Measurements from ENCODE around the gene LYZL2. TPM values are rescaled to one million over a fixed set of nuclear protein-coding genes. Genes with fewer than 3 reads are reported as not detected.
A peak's percentile ranks its signal among the peaks of the same experiment; 100 is the strongest.

The LYZL2 gene
- total and polyA plus RNA-seq, 9 of the 15 experiments (the other 6 are each of a cell fraction or from before 2014, with no cell fraction given) = not detected

GRCh38 chr10:30594077-30594476, 35.5 kb downstream of the LYZL2 start:
- Histone ChIP-seq H3K4me1 (replicated peaks in 1 of 2; ENCODE audit: control insufficient read depth in 2 of 2, insufficient read depth in 2 of 2, low read length in 2 of 2) (peaks cover 0 to 5% of the 10 kb centered on the region in 2 experiments; a peak in 2 of 5 replicates), H3K9me3 (replicated peaks; ENCODE audit: control insufficient read depth, insufficient read depth, low read depth, low read length) (no peaks in the 10 kb centered on the region), H3K9ac (ENCODE audit: insufficient read depth in 1 of 2, low read depth in 2 of 2, low read length in 2 of 2) (no peak overlapping the region; a peak in 1 of 4 replicates), H3K27me3 (ENCODE audit: control insufficient read depth in 2 of 2, insufficient read depth in 2 of 2, low read length in 2 of 2) (0 out of 5 replicates have a peak, but pooled peaks cover 0 to 4% of the 10 kb centered on the region in 2 experiments), H3K36me3 (ENCODE audit: control insufficient read depth, insufficient read depth, low read length) (no peaks in the 10 kb centered on the region), H3K27ac (ENCODE audit: extremely low read depth, low read depth, low read length) (no peak overlapping the region), H4K20me1 (replicated peaks; ENCODE audit: control insufficient read depth, insufficient read depth, low read length) (no peaks in the 10 kb centered on the region), H3K79me2 (ENCODE audit: control insufficient read depth, insufficient read depth, low read length) (no peaks in the 10 kb centered on the region), H2AFZ (ENCODE audit: low read depth, low read length) (no peak overlapping the region), H3K4me2 (ENCODE audit: insufficient read depth, low read length) (no peak overlapping the region), H3K9me1 (ENCODE audit: control insufficient read depth, insufficient read depth, low read length) (no peaks in the 10 kb centered on the region), H3K4me3 (no peak overlapping the region)
- WGBS (ENCODE audit: insufficient coverage, low coverage, missing lambda C conversion rate) = 3% methylated on average over 4 of the region's 4 CpGs
- ChIA-PET CTCF (ENCODE audit: low intra/inter-chr PET ratio) (no interaction called here), POLR2A (no interaction called here)
- DNase-seq (ENCODE audit: extremely low read depth in 1 of 4, low spot score in 3 of 4) = peak in 1 of 4 experiments; percentile 24
- intact Hi-C loops (cut with micrococcal nuclease) (loop anchor here (5.0 kb wide), 1 partner anchor 182 kb away; no protein-coding TSS in a partner anchor), in situ Hi-C loops (cut with MboI) (loop anchor here (5.0 kb wide), 1 partner anchor 1207 kb away; no protein-coding TSS in a partner anchor)
- no TSS peak for BruUV-seq (replicated peaks)
- FAIRE-seq = no peak
- ATAC-seq = no peak
- TF ChIP-seq EP300 (IDR thresholded peaks at IDR 0.05; ENCODE audit: low read length) (peak; percentile 25; the same call in 1 of the 2 replicates), ETS1 (conservative IDR thresholded peaks at IDR 0.05; ENCODE audit: control insufficient read depth, low read depth, low read length) (no peak), DDX20 (tag; IDR thresholded peaks at IDR 0.05; ENCODE audit: low read depth) (no peak), ZFP30 (CRISPR knock-in tag; IDR thresholded peaks at IDR 0.05; ENCODE audit: borderline replicate concordance) (no peak), TRIM24 (IDR thresholded peaks at IDR 0.05) (0 out of 4 replicates have a peak, but pooled peaks of 1 of the 2 experiments have one; percentile 11), ETS2 (tag; IDR thresholded peaks at IDR 0.05; ENCODE audit: borderline replicate concordance, poor library complexity, severe bottlenecking) (no peak), ZNF766 (CRISPR knock-in tag; conservative IDR thresholded peaks at IDR 0.05) (peak; percentile 100), FOXJ2 (tag; IDR thresholded peaks at IDR 0.05) (no peak), ZBTB11 (CRISPR knock-in tag; IDR thresholded peaks at IDR 0.05) (no peak), ZBTB26 (CRISPR knock-in tag; IDR thresholded peaks at IDR 0.05) (no peak)
